ENCODE measurements around the gene ATOH8.

ATOH8 gene

GRCh38 chr2:85772019-85772745 is 18.4 kb downstream of the ATOH8 start:
- no peak for DNase-seq

- no peak for DNase-seq
Measured at GRCh38 chr2:85772841-85773491, 19.2 kb downstream of the ATOH8 start.

GRCh38 chr2:85773692-85774091 is 19.9 kb downstream of the ATOH8 start:
- no peak for DNase-seq

GRCh38 chr2:85774126-85774978 is 20.6 kb downstream of the ATOH8 start:
- DNase-seq: no peak

- no peak for DNase-seq
Measured at GRCh38 chr2:85775406-85776381, 21.9 kb downstream of the ATOH8 start.

GRCh38 chr2:85776672-85777071 is 22.9 kb downstream of the ATOH8 start:
- DNase-seq: no peak

- no peak for DNase-seq
Measured at GRCh38 chr2:85777441-85777861, 23.7 kb downstream of the ATOH8 start.

- no peak for DNase-seq
Measured at GRCh38 chr2:85778646-85779379, 25.0 kb downstream of the ATOH8 start.

GRCh38 chr2:85779641-85780315 is 26.0 kb downstream of the ATOH8 start:
- no peak for DNase-seq

- no peak for DNase-seq
Measured at GRCh38 chr2:85780316-85781012, 26.7 kb downstream of the ATOH8 start.

GRCh38 chr2:85781013-85781332 is 27.2 kb downstream of the ATOH8 start:
- DNase-seq: no peak

- DNase-seq: no peak
Measured at GRCh38 chr2:85783796-85784195, 30.0 kb downstream of the ATOH8 start.

GRCh38 chr2:85784474-85784986 is 30.7 kb downstream of the ATOH8 start:
- DNase-seq: no peak

- no peak for DNase-seq
Measured at GRCh38 chr2:85785027-85785822, 31.4 kb downstream of the ATOH8 start.

GRCh38 chr2:85785871-85786270 is 32.1 kb downstream of the ATOH8 start:
- DNase-seq: no peak

- no peak for DNase-seq
Measured at GRCh38 chr2:85786444-85786843, 32.7 kb downstream of the ATOH8 start.

- DNase-seq: no peak
Measured at GRCh38 chr2:85786865-85787264, 33.1 kb downstream of the ATOH8 start.

- no peak for DNase-seq
Measured at GRCh38 chr2:85787282-85787980, 33.6 kb downstream of the ATOH8 start.

- DNase-seq: no peak
Measured at GRCh38 chr2:85787981-85788340, 34.2 kb downstream of the ATOH8 start.

Measured in CD4-positive, alpha-beta T cell treated with Interleukin-4 for 1 hour (primary cell).